Stomach (tissue), 4 donors: Measurements from ENCODE around the gene RBM46.

ENCODE experiments used
- EP300 ChIP-seq: sonication (generic); formaldehyde crosslinking; IDR thresholded peaks from one replicate; pipeline ENCODE4 v1.6.1; 2017; ENCODE audit warnings: antibody characterized with exemption
- POLR2A ChIP-seq, 4 donors: fragments of 450-650 bp; IDR thresholded peaks; one replicate each; pipeline ENCODE4 v1.6.1; 2016; ENCODE audit warnings: antibody characterized with exemption in 4 of 4, control low read depth in 2 of 4, mild to moderate bottlenecking in 1 of 4, moderate library complexity in 1 of 4
- POLR2AphosphoS5 ChIP-seq, 3 donors: sonication (generic); formaldehyde crosslinking; IDR thresholded peaks; one replicate each; pipeline ENCODE4 v1.6.1; 2016; ENCODE audit warnings: antibody characterized with exemption in 3 of 3
- TF ChIP-seq, protein P1 (sequence below), 7 experiments: fragments of 450-650 bp in 4 of 7; fragments of 200-600 bp in 3 of 7; sonication (generic) in 3 of 7; IDR thresholded peaks; one replicate each; pipeline ENCODE4 v1.5.1; 2016 to 2019; ENCODE audit warnings: antibody characterized with exemption in 7 of 7, control low read depth in 2 of 7, mild to moderate bottlenecking in 1 of 7

DNA sequence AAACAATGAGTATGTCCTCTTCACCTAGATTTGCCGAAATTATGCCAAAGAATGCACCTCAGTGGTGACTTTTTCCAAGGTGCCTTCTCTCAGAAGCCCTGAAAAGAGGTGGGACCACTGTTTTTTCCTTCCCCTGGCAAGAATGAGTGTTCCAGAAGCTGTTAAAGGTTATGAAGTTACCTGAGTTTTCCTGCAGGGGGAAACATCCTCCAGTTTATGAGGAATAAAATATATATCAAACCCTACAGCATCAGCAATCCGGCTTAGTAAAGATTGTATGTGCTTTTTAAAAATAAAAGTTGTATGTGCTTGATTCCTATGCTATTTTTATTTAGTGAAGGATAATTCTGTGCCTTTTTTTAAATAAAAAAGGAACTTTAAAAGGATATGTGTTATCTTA, 73.3 kb downstream of the RBM46 start:
- TF ChIP-seq EP300 (no peak), POLR2A (IDR thresholded peaks at IDR 0.05) (no peak), POLR2AphosphoS5 (IDR thresholded peaks at IDR 0.05) (no peak)
- TF ChIP-seq, protein P1, sequence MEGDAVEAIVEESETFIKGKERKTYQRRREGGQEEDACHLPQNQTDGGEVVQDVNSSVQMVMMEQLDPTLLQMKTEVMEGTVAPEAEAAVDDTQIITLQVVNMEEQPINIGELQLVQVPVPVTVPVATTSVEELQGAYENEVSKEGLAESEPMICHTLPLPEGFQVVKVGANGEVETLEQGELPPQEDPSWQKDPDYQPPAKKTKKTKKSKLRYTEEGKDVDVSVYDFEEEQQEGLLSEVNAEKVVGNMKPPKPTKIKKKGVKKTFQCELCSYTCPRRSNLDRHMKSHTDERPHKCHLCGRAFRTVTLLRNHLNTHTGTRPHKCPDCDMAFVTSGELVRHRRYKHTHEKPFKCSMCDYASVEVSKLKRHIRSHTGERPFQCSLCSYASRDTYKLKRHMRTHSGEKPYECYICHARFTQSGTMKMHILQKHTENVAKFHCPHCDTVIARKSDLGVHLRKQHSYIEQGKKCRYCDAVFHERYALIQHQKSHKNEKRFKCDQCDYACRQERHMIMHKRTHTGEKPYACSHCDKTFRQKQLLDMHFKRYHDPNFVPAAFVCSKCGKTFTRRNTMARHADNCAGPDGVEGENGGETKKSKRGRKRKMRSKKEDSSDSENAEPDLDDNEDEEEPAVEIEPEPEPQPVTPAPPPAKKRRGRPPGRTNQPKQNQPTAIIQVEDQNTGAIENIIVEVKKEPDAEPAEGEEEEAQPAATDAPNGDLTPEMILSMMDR (IDR thresholded peaks at IDR 0.05) = no peak
